ENCODE data around the gene SRGAP2C.
"Not testable (repeated sequence)": the region's sequence is repeated elsewhere in the genome, so short reads cannot be mapped to it uniquely, and the experiment has no call there.

Gene SRGAP2C

DNA sequence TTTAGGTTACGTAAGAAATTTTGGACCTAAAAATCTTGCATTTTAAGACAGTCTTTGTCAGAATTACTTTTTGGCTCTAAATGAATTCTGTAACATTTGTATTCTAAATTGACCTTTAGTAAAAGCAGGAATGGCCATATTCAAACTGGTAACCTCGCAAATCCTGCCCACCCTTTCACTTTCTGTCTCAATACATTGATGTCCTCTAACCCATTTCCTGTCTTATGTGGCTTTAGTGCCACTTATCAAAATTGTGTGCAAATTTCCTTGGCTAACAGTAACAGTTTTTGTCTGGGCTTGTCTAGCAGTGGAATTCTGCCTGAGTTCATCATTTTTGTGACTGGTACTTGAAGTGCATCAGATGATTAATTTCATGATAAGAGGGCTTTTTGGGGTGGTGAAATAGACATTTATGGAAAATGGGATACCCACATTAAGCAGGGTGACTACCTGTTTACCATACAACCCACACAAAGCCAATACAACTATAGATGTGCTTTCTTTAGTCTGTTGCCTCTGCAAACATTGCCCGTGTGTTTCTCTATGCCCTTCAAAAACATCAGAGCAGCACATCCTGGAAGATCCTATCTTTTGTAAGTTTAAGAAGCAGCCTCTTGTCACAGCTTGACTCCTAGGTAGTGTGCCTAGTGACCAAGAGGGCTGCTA lies 205.3 kb downstream of the SRGAP2C start:
- DNase-seq: not testable (repeated sequence)

DNA sequence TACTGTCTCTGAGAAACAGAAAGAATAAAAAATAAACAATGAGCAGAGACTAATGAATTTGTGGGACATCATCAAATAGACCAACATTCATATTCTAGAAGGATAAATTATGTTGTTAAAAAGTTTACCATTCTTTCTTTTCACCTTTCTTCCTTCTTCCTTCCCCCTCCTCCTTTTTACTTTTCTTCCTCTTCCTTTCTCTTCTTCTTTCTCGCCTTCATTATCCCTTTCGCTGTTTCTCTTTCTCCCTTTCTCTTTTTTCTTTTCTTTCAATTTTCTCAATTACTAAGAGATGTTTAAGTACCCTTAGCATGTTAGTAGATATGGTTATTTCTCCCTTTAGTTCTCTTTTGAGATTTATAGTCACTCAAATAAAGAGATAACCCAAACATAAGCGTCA lies 207.4 kb downstream of the SRGAP2C start:
- DNase-seq: not testable (repeated sequence)

DNA sequence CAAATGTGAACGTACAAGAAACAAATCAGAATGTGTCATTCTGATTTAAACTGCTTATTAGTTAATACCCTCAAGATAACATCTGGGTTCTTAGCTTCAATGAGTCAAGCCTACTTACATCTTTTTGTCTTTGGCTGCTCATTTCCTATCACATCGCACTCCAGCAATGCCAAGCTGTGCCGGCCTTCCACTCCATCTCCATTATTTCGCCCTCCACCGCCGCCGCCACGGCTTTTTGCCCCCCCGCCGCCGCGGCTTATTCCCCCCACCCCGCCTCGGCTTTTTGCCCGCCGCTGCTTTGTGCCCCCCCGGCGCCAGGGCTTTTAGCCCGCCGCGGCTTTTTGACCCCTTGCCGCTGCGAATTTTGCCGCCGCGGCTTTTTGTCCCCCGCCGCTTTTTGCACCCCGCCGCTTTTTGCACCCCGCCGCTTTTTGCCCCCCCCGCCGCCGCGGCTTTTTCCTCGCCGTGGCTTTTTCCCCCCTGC lies 211.0 kb downstream of the SRGAP2C start:
- DNase-seq: not testable (repeated sequence)

DNA sequence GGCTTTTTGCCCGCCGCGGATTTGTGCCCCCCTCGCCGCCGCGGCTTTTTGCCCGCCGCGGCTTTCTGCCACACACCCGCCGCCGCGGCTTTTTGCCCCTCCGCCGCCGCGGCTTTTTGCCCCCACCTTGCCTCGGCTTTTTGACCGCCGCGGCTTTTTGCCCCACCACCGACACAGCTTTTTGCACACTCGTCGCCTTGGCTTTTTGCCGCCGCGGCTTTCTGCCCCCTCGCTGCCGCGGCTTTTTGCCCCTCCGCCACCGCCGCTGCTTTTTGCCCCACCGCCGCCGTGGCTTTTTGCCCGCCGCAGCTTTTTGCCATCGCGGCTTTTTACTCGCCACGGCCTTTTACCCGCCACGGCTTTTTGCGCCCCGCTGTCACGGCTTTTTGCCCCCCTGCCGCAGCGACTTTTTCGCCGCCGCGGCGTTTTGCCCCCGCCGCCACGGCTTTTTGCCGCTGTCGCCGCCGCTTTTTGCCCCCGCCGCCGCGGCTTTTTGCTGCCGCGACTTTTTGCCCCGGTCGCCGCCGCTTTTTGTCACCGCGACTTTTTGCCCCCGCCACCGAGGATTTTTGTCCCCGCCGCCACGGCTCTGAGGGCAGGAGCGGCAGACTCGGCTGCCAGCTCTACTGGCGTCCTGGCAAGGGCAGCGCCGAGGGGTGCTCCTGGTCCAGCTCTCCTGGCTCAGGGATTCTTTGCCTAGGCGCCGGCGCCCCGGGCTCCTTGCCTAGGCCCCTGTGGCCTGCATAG lies 211.7 kb downstream of the SRGAP2C start:
- DNase-seq: not testable (repeated sequence)

DNA sequence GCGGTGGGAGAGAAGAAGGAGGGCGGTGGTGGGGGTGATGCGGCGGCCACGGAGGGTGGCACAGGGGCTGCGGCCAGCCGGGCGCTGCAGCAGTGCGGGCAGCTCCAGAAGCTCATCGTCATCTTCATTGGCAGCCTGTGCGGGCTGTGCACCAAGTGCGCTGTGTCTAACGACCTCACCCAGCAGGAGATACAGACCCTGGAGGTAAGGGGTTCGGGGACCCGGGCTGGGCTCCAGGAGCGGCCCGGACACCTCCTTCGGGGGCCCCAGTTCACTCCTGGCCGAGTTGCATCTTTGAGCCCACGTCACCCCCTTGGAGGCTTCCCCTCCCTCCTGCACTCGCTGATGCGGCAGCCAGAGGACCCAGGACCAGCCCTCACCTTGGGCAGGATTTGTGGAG lies 212.3 kb downstream of the SRGAP2C start:
- not testable (repeated sequence) for DNase-seq

DNA sequence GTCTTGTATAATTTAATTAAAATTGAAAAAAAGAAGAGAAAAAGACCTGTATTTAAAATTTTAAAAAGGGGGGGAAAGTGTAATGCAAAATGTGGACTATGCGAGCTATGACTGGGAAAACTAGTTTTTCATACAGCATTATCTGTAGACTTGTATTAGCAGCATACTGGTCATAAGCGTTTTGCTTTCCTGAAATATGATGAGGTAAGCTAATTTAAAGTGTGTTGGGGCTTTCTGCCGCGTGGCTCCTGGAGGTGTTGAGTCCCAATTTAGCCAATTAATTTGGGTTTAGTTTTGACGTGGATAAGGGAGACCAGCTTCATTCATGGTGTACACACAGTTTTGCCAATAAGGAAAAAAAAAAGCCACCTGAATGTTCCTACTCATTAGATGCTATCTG lies 214.4 kb downstream of the SRGAP2C start:
- not testable (repeated sequence) for DNase-seq

DNA sequence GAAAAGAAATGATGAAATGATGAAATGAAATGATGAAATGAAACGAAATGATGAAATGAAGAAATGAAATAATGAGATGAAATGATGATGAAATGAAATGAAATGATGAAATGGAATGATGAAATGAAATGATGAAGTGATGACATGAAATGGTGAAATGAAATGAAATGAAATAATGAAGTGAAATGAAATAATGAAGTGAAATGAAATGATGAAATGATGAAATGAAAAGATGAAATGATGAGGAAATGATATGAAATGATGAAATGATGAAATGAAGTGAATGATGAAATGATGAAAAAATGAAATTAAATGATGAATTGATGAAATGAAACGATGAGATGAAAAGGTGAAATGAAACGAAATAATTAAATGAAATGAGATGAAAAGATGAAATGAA lies 215.3 kb downstream of the SRGAP2C start:
- not testable (repeated sequence) for DNase-seq

DNA sequence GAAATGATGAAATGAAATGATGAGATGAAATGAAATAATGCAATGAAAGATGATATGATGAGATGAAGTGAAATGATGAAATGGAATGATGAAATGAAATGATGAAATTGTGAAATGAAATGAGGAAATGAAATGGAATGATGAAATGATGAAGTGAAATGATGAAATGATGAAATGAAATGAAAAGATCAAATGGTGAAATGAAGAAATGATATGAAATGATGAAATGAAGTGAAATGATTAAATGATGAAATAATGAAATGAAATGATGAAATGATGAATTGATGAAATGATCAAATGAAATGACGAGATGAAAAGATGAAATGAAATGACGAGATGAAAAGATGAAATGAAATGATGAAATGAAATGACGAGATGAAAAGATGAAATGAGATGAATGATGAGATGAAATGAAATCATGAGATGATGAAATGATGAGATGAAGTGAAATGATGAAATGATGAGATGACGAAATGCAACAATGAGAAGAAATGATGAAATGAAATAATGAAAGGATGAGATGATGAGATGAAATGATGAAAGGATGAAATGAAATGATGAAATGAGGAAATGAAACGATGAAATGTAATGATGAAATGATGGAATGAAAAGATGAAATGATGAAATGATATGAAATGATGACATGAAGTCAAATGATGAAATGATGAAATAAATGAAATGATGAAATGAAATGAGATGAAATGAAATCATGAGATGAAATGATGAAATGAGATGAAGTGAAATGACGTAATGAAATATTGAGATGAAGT lies 216.0 kb downstream of the SRGAP2C start:
- not testable (repeated sequence) for DNase-seq

DNA sequence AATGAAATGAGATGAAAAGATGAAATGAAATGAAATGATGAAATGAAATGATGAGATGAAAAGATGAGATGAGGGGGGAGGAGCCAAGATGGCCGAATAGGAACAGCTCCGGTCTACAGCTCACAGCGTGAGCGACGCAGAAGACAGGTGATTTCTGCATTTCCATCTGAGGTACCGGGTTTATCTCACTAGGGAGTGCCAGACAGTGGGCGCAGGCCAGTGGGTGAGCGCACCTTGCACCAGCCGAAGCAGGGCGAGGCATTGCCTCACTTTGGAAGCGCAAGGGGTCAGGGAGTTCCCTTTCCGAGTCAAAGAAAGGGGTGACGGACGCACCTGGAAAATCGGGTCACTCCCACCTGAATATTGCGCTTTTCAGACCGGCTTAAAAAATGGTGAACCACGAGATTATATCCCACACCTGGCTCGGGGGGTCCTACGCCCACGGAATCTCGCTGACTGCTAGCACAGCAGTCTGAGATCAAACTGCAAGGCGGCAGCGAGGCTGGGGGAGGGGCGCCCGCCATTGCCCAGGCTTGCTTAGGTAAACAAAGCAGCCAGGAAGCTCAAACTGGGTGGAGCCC lies 216.7 kb downstream of the SRGAP2C start:
- not testable (repeated sequence) for DNase-seq

DNA sequence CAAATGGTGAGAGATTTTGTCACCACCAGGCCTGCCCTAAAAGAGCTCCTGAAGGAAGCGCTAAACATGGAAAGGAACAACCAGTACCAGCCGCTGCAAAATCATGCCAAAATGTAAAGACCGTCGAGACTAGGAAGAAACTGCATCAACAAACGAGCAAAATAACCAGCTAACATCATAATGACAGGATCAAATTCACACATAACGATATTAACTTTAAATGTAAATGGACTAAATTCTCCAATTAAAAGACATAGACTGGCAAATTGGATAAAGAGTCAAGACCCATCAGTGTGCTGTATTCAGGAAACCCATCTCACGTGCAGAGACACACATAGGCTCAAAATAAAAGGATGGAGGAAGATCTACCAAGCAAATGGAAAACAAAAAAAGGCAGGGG lies 218.5 kb downstream of the SRGAP2C start:
- not testable (repeated sequence) for DNase-seq

DNA sequence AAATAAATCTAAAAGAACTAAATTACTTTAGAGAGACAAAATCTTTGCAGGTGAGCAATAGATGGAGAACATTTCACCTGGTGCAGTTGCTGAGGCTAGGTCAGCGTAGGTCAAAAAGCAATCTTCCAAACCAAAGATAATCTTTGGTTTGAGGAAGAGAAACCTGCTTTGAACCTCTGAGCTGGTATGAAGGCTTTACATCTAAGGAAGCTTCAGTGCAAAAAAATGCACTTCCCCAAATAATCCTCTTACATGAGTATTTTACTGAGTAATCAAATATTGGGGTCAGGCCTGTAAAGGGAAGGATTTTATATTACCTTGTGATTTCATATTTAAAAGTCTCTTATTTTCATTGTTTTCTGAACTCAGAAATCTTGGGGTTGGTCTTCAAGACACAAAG lies 223.6 kb downstream of the SRGAP2C start:
- no peak for DNase-seq

DNA sequence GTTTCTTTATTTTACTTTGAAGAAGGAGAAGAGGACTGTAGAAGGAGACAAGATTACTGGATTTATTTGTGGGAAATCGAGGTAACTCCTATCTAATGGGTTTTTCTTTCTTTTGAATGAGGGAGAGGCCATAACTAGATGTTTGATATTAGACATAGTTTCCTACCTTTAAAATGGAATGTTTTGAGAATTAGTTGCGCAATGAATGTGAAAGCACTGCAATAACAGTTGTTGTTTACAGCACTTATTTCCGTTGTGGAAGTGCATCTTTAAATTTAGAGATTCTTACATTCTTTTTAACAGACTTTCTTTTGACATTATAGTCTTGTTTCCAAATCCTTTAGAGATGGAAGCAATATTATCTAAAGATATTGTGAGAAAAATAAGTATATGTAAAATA lies 229.0 kb downstream of the SRGAP2C start:
- no peak for DNase-seq

DNA sequence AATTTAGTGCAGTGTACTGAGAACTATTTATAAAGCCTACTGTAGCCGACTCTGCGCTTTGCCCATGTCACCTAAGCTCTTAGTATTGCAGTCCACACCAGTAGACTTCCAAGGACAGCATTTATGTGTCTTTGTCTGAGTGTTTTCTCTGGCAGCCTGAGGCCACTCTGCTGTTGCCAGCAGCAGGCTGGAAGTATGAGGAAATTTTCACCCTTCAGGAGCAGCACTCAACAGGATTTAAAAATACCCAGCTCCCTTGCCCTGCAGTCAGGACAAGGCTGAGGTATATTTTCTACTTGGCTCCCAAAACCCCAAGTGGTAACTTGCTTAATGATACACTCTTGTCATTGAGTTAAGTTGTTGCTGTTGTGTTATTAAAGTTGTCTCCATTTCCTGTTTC lies 230.1 kb downstream of the SRGAP2C start:
- no peak for DNase-seq

DNA sequence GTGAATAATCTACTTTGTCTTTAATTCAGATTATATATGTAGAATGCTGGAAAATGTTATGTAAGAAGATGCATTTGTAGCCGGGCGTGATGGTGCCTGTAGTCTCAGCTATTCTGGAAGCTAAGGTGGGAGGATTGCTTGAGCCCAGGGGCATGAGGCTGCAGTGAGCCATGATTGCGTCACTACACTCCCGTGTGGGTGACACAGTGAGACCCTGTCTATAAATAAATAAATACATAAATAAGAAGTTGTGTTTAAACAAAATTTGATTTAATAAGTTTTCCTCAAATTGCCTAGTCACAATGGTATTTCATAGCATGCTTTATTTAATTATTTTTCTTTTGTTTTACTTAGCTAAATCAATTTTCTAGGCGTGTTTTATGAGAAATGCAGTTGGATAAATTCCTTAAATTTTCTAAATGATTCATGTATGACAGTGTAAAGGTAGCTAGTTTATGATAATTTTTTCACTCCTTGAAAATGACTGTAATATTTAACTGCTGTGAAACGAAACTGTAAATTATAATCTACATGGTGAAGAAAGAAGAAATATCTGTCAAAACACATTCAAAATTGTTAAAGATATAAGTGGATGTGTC lies 232.6 kb downstream of the SRGAP2C start:
- no peak for DNase-seq

DNA sequence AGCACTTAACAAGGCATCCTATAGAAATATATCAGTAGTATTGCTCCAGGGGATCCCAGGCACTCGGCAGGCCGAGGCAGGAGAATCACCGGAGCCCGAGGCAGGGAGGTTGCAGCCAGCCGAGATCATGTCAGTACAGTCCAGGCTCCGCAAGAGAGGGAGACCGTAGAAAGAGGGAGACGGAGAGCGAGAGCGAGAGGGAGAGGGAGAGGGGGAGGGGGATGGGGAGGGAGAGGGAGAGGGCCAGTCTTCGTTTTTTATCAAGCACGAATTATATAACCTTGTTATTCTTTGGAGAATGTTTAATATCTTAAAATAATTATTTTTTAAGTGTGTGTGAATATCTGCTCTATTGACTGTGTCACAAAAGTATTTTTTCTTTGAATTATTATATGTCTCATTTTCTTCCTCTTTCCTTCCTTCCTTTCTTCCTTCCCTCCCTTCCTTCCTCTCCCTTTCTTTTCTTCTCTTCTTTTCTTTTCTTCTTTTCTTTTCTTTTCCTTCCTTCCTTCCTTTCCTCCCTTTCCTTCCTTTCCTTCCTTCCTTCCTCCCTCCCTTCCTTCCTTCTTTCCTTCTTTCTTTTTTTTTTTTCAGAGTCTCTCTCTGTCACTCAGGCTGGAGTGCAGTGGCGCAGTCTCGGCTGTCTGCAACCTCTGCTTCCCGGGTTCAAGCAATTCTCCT lies 233.7 kb downstream of the SRGAP2C start:
- no peak for DNase-seq

DNA sequence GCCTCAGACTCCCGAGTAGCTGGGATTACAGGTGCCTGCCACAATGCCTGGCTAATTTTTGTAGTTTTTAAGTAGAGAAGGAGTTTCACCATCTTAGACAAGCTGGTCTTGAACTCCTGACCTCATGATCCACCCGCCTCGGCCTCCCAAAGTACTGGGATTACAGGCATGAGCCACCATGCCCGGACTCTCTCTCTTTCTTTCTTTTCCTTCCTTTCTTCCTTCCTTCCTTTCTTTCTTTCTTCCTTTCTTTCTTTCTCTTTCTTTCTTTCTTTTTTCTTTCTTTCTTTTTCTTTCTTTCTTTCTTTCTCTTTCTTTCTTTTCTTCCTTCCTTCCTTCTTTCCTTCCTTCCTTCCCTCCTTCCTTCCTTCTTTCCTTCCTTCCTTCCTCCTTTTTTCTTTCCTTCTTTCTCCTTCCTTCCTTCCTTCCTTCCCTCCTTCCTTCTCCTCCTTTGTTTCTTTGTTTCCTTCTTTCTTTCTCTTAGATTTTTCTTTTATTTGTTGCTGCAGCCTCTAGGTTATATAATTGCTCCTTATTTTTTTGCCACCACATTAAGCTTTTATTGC lies 234.4 kb downstream of the SRGAP2C start:
- not testable (repeated sequence) for DNase-seq

DNA sequence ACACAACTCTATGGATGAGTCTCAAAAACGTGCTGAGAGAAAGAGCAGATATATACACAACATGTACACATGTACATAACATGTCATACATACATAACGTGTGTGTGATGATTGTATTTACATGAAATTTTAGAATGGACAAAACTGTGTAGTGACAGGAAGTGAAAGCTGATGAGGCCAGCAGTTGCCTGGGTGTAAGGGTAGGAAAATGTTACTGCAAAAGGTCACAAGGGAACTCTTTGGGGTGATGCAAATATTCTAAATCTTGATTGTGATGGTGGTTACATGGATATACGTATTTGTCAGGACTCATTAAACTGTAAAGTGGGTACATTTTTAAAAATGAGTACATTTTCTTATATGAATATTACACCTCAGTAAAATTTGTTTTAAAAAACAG lies 236.7 kb downstream of the SRGAP2C start:
- not testable (repeated sequence) for DNase-seq

DNA sequence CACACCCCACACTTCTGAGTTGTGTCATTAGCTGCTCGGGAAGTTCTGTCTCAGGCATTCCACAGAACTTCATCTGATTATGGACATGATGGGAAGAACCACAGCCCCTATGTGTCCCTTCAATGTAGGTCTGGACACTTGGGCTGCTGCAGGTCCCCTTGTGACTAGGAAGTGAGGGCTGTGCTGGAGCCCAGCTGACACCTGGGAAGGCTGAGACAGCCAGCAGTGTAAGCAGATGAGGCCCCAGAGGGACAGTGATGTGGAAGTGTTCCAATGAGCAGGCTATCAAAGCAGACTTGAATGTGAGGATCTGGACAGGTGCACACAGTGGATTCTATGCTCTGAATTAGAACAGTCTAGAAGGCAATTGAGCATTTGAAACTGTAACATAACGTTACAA lies 239.2 kb downstream of the SRGAP2C start:
- DNase-seq: not testable (repeated sequence)

DNA sequence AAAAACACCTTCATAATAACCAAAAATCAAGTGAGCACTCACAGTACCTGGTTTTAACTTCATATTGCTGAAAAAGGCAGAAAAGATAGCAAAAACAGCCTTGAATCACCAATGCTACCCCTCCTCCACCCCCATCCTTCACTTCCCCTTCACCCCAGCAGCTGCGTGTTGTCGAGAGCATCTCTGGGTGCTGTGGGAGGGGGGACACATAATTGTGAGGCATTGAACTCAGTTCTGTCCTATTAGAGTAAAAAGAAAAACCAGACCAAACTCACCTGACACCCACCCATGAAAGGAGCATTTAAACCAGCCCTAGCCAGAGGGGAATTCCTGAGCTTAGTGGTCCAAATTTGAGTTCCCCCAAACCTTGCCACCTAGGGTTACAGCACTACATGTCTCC lies 248.7 kb downstream of the SRGAP2C start:
- not testable (repeated sequence) for DNase-seq

DNA sequence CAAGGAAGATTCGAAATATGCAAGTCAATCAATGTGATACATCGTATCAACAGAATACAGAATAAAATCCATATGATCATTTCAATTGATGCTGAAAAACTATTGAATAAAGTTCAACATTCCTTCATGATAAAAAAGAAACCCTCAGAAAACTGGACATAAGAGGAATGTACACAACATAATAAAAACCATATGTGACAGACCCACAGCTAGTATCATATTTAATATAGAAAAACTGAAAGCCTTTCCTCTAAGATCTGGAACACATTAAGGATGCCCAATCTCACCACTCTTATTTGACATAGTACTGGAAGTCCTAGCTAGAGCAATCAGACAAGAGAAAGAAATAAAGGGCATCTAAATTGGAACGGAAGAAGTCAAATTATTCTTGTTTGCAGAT lies 254.1 kb downstream of the SRGAP2C start:
- DNase-seq: not testable (repeated sequence)

DNA sequence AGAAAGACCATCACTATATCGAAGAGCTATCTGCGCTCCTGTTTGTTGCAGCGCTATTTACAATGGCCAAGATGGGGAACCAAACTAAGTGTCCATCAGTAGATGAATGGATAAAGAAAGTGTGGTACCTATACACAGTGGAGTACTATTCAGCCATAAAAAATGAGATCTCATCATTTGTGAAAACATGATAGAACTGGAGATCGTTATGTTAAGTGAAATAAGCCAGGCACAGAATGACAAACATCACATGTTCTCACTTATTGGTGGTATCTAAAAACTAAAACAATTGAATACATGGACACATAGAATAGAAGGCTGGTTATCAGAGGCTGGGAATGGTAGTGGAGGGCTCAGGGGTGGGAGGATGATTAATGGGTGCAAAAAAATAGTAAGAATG lies 256.2 kb downstream of the SRGAP2C start:
- no peak for DNase-seq

Measured in NCI-H187 treated with DMSO at 0.1 percent for 48 hours (cell line).